Prostate gland (tissue), 2 donors: ENCODE data around the gene CCDC174.

Experiments used
- POLR2A ChIP-seq: fragments of 450-650 bp; IDR thresholded peaks from one replicate; pipeline ENCODE4 v1.6.1; 2016; ENCODE audit warnings: antibody characterized with exemption, mild to moderate bottlenecking
- TF ChIP-seq, protein P1 (sequence below), 4 experiments: fragments of 200-600 bp in 2 of 4; fragments of 450-650 bp in 2 of 4; sonication (generic) in 2 of 4; IDR thresholded peaks; 1 replicate in 3 of 4; 2 replicates in 1 of 4; pipeline ENCODE4 v1.5.1; 2016 to 2019; ENCODE audit warnings: antibody characterized with exemption in 4 of 4, mild to moderate bottlenecking in 2 of 4, moderate library complexity in 2 of 4

DNA sequence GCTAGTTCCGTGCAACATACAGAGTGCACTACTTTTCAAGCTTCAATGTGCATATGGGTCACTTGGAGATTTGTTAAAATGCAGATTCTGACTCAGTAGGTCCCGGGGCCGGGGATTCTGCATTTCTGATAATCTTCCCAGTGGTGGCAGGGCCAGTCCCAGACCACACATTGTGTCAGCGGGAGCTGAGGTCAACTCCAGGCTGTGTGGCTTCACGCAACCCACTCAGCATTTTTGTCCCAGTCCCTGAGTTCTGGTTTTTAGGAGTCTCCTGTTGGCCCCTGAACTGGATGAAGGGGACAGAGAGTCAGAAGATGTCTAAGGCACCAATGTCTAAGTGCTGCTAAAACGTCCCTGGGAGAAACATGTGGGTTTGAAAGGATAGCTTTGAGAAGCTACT is 26.1 kb upstream of the CCDC174 start:
- TF ChIP-seq, protein P1, sequence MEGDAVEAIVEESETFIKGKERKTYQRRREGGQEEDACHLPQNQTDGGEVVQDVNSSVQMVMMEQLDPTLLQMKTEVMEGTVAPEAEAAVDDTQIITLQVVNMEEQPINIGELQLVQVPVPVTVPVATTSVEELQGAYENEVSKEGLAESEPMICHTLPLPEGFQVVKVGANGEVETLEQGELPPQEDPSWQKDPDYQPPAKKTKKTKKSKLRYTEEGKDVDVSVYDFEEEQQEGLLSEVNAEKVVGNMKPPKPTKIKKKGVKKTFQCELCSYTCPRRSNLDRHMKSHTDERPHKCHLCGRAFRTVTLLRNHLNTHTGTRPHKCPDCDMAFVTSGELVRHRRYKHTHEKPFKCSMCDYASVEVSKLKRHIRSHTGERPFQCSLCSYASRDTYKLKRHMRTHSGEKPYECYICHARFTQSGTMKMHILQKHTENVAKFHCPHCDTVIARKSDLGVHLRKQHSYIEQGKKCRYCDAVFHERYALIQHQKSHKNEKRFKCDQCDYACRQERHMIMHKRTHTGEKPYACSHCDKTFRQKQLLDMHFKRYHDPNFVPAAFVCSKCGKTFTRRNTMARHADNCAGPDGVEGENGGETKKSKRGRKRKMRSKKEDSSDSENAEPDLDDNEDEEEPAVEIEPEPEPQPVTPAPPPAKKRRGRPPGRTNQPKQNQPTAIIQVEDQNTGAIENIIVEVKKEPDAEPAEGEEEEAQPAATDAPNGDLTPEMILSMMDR (IDR thresholded peaks at IDR 0.05), result no peak
- no peak for TF ChIP-seq POLR2A
